Gastrocnemius medialis (tissue), 4 donors: ENCODE results near the gene PAX2. TPM values are rescaled to one million over a fixed set of nuclear protein-coding genes. Genes with fewer than 3 reads are reported as not detected.

ENCODE experiments used
- ATAC-seq, 2 donors: fragments of 150-250 bp; one replicate each; pipeline ENCODE4 v1.9.1; 2016
- DNase-seq, 2 donors: peaks; one replicate each; pipeline ENCODE4 v3.0.0-alpha.2; 2019
- H3K27ac ChIP-seq, 4 donors: fragments of 200-600 bp; sonication (generic); 1 replicate in 1 of 4; 2 replicates in 3 of 4; pipeline ENCODE4 v1.5.1; 2016 to 2018; ENCODE audit warnings: mild to moderate bottlenecking in 2 of 4, moderate library complexity in 1 of 4
- H3K27me3 ChIP-seq, 3 donors: fragments of 200-600 bp; sonication (generic) in 2 of 3; 1 replicate in 1 of 3; 2 replicates in 2 of 3; pipeline versions ENCODE4 v1.5.1 to v1.6.0; 2016 to 2019; ENCODE audit warnings: mild to moderate bottlenecking in 1 of 3, moderate library complexity in 1 of 3
- H3K36me3 ChIP-seq, 2 donors: fragments of 200-600 bp; sonication (generic) in 1 of 2; one replicate each; pipeline ENCODE4 v1.5.1; 2017 to 2018
- H3K4me1 ChIP-seq, 2 donors: fragments of 200-600 bp; sonication (generic) in 1 of 2; one replicate each; pipeline ENCODE4 v1.5.1; 2016 to 2017; ENCODE audit warnings: mild to moderate bottlenecking in 2 of 2
- H3K4me3 ChIP-seq, 4 donors: fragments of 200-600 bp; sonication (generic) in 3 of 4; 1 replicate in 1 of 4; 2 replicates in 3 of 4; pipeline ENCODE4 v1.5.1; 2016 to 2019; ENCODE audit warnings: mild to moderate bottlenecking in 2 of 4
- H3K9me3 ChIP-seq, 3 donors: fragments of 200-600 bp; sonication (generic) in 2 of 3; 1 replicate in 1 of 3; 2 replicates in 2 of 3; pipeline ENCODE4 v1.5.1; 2016 to 2019
- CTCF ChIP-seq, 5 experiments: fragments of 450-650 bp in 3 of 5; fragments of 200-600 bp in 2 of 5; sonication (generic) in 2 of 5; IDR thresholded peaks in 4 of 5; conservative IDR thresholded peaks in 1 of 5; 1 replicate in 4 of 5; 2 replicates in 1 of 5; pipeline ENCODE4 v1.5.1; 2016 to 2019; ENCODE audit warnings: antibody characterized with exemption in 5 of 5, mild to moderate bottlenecking in 3 of 5, moderate library complexity in 3 of 5
- POLR2A ChIP-seq, 2 donors: fragments of 450-650 bp; IDR thresholded peaks; one replicate each; pipeline ENCODE4 v1.6.1; 2017; ENCODE audit warnings: antibody characterized with exemption in 2 of 2, mild to moderate bottlenecking in 2 of 2, moderate library complexity in 2 of 2
- in situ Hi-C, 4 donors: fragments of 200-750 bp; cut with MboI; loops; one replicate each; pipeline versions ENCODE4 v1.15.0 to v1.8.0; 2017; ENCODE audit warnings: low sequenced_read_pairs in 4 of 4
- intact Hi-C: fragments of 100-400 bp; cut with DNase I; formaldehyde crosslinking; loops from one replicate; pipeline ENCODE4 v1.15.1; 2023; ENCODE audit warnings: low total_unique reads
- total RNA-seq, 4 donors: library from RNA; depleted of rRNA; stranded (reverse); fragments of >200 nt; gene quantifications; one replicate each; pipeline versions ENCODE4 v1.1.0 to v1.2.3, GENCODE V29; 2016

The PAX2 gene
- total RNA-seq, 4 donors from 2014 or later, result not detected

GRCh38 chr10:100816671-100817070, 71.3 kb downstream of the PAX2 start:
- in situ Hi-C loops, result no loop called here
- H3K36me3 ChIP-seq, result no peaks in the 10 kb centered on the region
- H3K4me3 ChIP-seq, result no peak overlapping the region
- H3K9me3 ChIP-seq, result no peaks in the 10 kb centered on the region
- TF ChIP-seq CTCF (IDR thresholded peaks at IDR 0.05 in 4 of 5, conservative IDR thresholded peaks at IDR 0.05 in 1 of 5) (no peak), POLR2A (IDR thresholded peaks at IDR 0.05) (no peak)
- peaks cover 20 to 49% (median 38%) of the 10 kb centered on the region in 3 donors for H3K27me3 ChIP-seq
- DNase-seq (no peak), ATAC-seq (no peak)
- intact Hi-C loops, result no loop called here
- H3K4me1 ChIP-seq, result no peaks in the 10 kb centered on the region
- no peak overlapping the region for H3K27ac ChIP-seq

- in situ Hi-C loops, result no loop called here
- ATAC-seq, result no peak
- DNase-seq, result no peak
- TF ChIP-seq POLR2A (IDR thresholded peaks at IDR 0.05), result no peak
- no peak for TF ChIP-seq CTCF (IDR thresholded peaks at IDR 0.05 in 4 of 5, conservative IDR thresholded peaks at IDR 0.05 in 1 of 5)
- intact Hi-C loops, result no loop called here
- H3K9me3 ChIP-seq, result no peaks in the 10 kb centered on the region
- no peak overlapping the region for H3K27ac ChIP-seq
- H3K4me3 ChIP-seq, result no peak overlapping the region
- no peaks in the 10 kb centered on the region for H3K36me3 ChIP-seq
- no peaks in the 10 kb centered on the region for H3K4me1 ChIP-seq
- peaks cover 20 to 49% (median 39%) of the 10 kb centered on the region in 3 donors for H3K27me3 ChIP-seq
Observed at GRCh38 chr10:100817268-100817839, 72.0 kb downstream of the PAX2 start.

DNA sequence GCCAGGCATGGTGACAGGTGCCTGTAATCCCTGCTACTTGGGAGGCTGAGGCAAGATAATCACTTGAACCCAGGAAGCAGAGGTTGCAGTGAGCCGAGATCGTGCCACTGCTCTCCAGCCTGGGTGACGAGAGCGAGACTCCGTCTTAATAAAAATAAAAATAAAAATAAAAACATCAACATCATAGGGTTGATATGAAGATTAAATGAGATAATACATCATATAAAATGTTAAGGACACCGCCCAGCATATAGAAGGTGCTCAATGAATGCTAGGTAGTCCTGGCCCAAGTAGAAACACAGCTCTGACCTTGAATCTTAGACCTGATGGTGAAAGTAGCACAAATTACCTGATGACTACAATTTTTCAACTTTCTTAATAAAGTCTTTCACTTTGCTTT, 74.0 kb downstream of the PAX2 start:
- no peak overlapping the region for H3K27ac ChIP-seq
- H3K27me3 ChIP-seq, result peaks cover 22 to 61% (median 48%) of the 10 kb centered on the region in 3 donors
- TF ChIP-seq CTCF (IDR thresholded peaks at IDR 0.05 in 4 of 5, conservative IDR thresholded peaks at IDR 0.05 in 1 of 5) (no peak), POLR2A (IDR thresholded peaks at IDR 0.05) (no peak)
- in situ Hi-C loops (no loop called here), intact Hi-C loops (no loop called here)
- DNase-seq (no peak), ATAC-seq (no peak)
- no peaks in the 10 kb centered on the region for H3K36me3 ChIP-seq
- H3K4me3 ChIP-seq, result no peak overlapping the region
- H3K9me3 ChIP-seq, result no peaks in the 10 kb centered on the region
- H3K4me1 ChIP-seq, result no peaks in the 10 kb centered on the region

DNA sequence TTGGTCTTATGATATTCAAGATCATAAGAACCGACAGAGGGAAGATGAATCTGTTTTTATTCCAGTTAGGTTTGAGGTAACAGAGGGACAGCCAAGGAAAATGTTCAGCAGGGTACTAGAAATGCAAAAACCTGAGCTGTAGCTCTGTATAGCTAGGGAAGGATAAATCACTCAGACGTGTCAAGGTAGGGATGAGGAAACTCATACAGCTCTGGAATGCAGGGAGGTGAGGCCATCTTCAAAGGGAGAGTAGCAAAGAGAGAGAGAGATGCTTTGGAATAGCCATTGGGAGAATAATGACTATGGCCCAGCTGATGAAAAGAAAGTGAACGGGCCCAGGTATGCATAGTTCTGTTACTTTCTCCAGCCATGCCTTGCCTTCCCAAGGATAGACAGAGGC, 77.8 kb downstream of the PAX2 start:
- intact Hi-C loops (no loop called here), in situ Hi-C loops (no loop called here)
- Histone ChIP-seq H3K36me3 (no peaks in the 10 kb centered on the region), H3K27me3 (peaks cover 52 to 84% (median 77%) of the 10 kb centered on the region in 3 donors), H3K4me1 (peaks cover 0 to 13% of the 10 kb centered on the region in 2 donors), H3K9me3 (no peaks in the 10 kb centered on the region), H3K4me3 (no peak overlapping the region), H3K27ac (no peak overlapping the region)
- ATAC-seq (no peak), DNase-seq (no peak)
- TF ChIP-seq POLR2A (IDR thresholded peaks at IDR 0.05) (no peak), CTCF (IDR thresholded peaks at IDR 0.05 in 4 of 5, conservative IDR thresholded peaks at IDR 0.05 in 1 of 5) (no peak)

GRCh38 chr10:100824886-100825285, 79.5 kb downstream of the PAX2 start:
- DNase-seq (no peak), ATAC-seq (no peak)
- H3K36me3 ChIP-seq, result no peaks in the 10 kb centered on the region
- H3K4me3 ChIP-seq, result no peak overlapping the region
- in situ Hi-C loops (no loop called here), intact Hi-C loops (no loop called here)
- peaks cover 3 to 22% of the 10 kb centered on the region in 2 donors for H3K4me1 ChIP-seq
- H3K27me3 ChIP-seq, result peaks cover 57 to 89% (median 86%) of the 10 kb centered on the region in 3 donors
- TF ChIP-seq CTCF (IDR thresholded peaks at IDR 0.05 in 4 of 5, conservative IDR thresholded peaks at IDR 0.05 in 1 of 5) (no peak), POLR2A (IDR thresholded peaks at IDR 0.05) (no peak)
- no peak overlapping the region for H3K27ac ChIP-seq
- H3K9me3 ChIP-seq, result no peaks in the 10 kb centered on the region
